GM06990 (cell line): ENCODE data around the gene PNRC2.
"Not testable (repeated sequence)": the region's sequence is repeated elsewhere in the genome, so short reads cannot be mapped to it uniquely, and the experiment has no call there.

Experiments
- DNase-seq: peaks from one replicate; pipeline ENCODE4 v3.0.0-alpha.2; 2011; ENCODE audit not compliant: insufficient read length; ENCODE audit errors: extremely low read depth
- H3K27me3 ChIP-seq: replicated peaks from 2 replicates; pipeline ENCODE4 v1.6.0; 2011; ENCODE audit warnings: low read length; ENCODE audit not compliant: control insufficient read depth, insufficient read depth
- H3K36me3 ChIP-seq: 2 replicates; pipeline ENCODE4 v1.5.1; 2011; ENCODE audit warnings: low read length; ENCODE audit not compliant: control insufficient read depth, insufficient read depth
- H3K4me3 ChIP-seq: replicated peaks from 2 replicates; pipeline ENCODE4 v1.5.1; 2011; ENCODE audit warnings: low read depth, mild to moderate bottlenecking, control low read depth, low read length
- TF ChIP-seq, protein P1 (sequence below): IDR thresholded peaks from 2 replicates; pipeline ENCODE4 v1.5.1; 2011; ENCODE audit warnings: low read length, control low read depth, mild to moderate bottlenecking, inconsistent platforms; ENCODE audit not compliant: insufficient read depth, poor library complexity, severe bottlenecking

Gene PNRC2

DNA sequence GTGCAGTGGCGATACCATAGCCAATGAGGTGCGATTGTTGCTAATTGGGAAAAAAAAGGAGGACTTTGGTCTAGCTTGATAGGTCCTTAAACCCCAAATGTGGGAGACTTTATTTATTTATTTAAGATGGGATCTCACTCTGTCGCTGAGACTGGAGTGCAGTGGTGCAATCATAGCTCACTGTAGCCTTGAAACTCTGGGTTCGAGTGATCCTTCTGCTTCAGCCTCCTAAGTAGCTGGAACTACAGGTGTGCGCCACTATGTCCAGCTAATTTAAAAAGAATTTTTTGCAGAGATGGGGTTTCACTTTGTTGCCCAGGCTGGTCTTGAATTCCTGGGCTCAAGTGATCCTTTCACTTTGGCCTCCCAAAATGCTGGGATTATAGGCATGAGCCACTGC lies 44.5 kb downstream of the PNRC2 start:
- Histone ChIP-seq H3K36me3 (no peaks in the 10 kb centered on the region), H3K4me3 (no peak overlapping the region), H3K27me3 (no peaks in the 10 kb centered on the region)
- no peak for DNase-seq
- TF ChIP-seq, protein P1, sequence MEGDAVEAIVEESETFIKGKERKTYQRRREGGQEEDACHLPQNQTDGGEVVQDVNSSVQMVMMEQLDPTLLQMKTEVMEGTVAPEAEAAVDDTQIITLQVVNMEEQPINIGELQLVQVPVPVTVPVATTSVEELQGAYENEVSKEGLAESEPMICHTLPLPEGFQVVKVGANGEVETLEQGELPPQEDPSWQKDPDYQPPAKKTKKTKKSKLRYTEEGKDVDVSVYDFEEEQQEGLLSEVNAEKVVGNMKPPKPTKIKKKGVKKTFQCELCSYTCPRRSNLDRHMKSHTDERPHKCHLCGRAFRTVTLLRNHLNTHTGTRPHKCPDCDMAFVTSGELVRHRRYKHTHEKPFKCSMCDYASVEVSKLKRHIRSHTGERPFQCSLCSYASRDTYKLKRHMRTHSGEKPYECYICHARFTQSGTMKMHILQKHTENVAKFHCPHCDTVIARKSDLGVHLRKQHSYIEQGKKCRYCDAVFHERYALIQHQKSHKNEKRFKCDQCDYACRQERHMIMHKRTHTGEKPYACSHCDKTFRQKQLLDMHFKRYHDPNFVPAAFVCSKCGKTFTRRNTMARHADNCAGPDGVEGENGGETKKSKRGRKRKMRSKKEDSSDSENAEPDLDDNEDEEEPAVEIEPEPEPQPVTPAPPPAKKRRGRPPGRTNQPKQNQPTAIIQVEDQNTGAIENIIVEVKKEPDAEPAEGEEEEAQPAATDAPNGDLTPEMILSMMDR: no peak

DNA sequence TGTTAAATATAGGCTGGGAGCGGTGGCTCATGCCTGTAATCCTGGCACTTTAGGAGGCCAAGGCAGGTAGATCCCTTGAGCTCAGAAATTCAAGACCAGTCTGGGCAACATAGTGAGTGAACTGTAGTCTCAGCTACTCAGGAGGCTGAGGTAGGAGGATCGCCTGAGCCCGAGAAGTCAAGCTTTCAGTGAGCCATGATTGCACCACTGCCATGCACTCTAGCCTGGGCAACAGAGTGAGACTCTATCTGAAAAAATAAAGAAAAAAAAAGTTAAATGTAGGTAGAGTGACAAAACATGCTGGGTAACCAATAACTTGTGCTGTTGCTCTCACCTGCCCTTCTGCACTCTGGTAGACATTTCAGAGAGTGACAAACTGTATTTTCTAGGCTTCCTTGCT lies 45.5 kb downstream of the PNRC2 start:
- Histone ChIP-seq H3K36me3 (no peaks in the 10 kb centered on the region), H3K27me3 (no peaks in the 10 kb centered on the region), H3K4me3 (no peak overlapping the region)
- TF ChIP-seq, protein P1: no peak
- DNase-seq: no peak

DNA sequence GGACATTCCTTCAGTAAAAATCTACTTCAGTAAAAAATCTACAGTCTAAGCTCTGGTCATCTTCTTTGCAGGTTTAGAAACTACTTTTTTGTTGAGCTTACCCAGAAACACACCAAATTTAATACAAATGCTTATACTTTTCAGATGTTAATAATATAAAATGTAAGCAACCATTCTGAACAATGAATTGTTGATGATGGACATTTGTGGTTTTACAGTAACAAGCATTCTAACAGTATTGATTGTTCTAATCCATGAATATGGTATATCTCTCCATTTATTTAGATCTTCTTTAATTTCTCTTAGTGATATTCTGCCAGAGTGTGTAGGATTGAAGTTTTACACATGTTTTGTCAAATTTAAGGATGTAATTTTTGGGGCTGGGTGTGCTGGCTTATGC lies 47.5 kb downstream of the PNRC2 start:
- Histone ChIP-seq H3K27me3 (no peaks in the 10 kb centered on the region), H3K4me3 (no peak overlapping the region), H3K36me3 (no peaks in the 10 kb centered on the region)
- TF ChIP-seq, protein P1: no peak
- DNase-seq: no peak

DNA sequence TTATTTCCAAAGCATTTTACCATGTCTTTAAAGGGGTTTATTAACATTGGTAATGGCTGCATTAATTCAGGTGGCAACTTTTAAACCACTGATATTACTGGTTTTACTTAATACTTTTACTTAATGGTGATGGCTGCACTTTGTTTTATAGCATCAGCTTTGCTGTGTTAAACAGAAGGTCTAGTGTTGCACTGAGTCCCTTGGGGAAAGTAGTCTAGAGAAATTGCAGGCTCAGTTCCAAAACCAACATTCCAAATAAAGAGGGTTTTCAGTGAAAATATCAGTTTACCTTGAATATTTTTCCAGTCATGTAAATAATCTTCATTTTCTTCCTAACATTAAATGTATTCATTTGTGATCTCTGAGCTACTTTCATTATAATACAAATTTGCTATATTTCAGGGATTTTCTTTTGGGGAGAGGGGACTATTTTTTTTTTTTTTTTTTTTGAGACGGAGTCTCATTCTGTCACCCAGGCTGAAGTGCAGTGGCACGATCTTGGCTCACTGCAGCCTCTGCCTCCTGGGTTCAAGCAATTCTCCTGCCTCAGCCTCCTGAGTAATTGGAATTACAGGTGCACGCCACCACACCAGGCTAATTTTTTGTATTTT lies 49.1 kb downstream of the PNRC2 start:
- not testable (repeated sequence) for DNase-seq, H3K4me3 ChIP-seq, H3K36me3 ChIP-seq, H3K27me3 ChIP-seq

DNA sequence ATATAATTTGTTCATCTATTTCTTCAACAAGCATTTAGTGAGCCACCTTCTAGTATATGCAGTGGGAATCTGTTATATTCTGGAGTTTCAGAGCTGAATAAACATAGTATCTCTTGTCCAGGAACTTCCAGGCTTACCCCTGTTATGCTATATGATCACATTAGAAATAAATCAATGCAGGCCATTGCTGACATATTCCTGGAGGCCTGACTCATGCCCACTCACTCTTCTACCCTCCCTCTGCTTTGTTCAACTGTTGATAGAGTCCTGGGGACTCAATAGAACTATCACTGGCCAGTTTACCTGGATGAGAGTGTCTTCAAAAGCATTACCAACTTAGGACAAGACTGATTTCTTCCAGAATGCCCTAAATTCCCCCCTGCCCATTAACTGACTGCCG lies 49.8 kb downstream of the PNRC2 start:
- H3K27me3 ChIP-seq: no peaks in the 10 kb centered on the region
- TF ChIP-seq, protein P1: no peak
- no peaks in the 10 kb centered on the region for H3K36me3 ChIP-seq
- H3K4me3 ChIP-seq: no peak overlapping the region
- DNase-seq: no peak

DNA sequence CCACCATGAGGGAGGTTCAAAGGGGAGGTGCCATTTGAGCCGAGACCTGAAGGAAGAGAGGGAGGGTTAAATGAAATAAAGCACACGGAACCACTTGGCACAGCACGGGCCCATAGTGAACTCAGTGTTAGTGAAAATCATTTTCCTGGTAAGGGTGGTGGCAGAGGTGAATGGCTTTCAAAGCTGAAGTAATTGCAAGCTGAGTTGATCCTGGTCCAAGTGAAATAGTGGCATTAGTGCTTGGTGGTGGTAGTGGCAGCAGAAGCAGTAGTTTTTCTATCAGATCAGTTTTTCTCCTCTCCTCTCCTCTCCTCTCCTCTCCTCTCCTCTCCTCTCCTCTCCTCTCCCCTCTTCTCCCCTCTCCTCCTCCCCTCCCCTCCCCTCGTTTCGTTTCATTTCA lies 51.0 kb downstream of the PNRC2 start:
- Histone ChIP-seq H3K4me3 (no peak overlapping the region), H3K27me3 (no peaks in the 10 kb centered on the region; the same call in 1 of the 2 replicates), H3K36me3 (no peaks in the 10 kb centered on the region)
- DNase-seq: no peak
- TF ChIP-seq, protein P1: no peak

DNA sequence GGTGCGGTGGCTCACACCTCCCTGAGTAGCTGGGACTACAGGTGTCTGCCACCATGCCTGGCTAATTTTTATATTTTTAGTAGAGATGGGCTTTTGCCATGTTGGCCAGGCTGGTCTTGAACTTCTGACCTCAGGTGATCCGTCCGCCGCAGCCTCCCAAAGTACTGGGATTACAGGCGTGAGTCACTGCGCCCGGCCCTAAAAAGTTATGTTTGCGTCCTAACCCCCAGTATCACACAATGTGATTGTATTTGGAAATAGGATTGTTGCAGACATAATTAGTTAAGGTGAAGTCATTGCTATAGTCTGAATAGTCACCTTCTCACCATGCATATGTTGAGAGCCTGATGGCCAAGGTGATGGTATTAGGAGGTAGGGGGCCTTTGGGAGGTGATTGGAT lies 53.2 kb downstream of the PNRC2 start:
- H3K36me3 ChIP-seq, H3K27me3 ChIP-seq, H3K4me3 ChIP-seq, DNase-seq: not testable (repeated sequence)
